ENCODE results near the gene C1QTNF8.

The C1QTNF8 gene

GRCh38 chr16:1108299-1109252, 12.5 kb upstream of the C1QTNF8 start:
- peak; percentile 46 for DNase-seq (ENCODE audit: low spot score)

GRCh38 chr16:1107731-1108130, 11.7 kb upstream of the C1QTNF8 start:
- no peak for DNase-seq (ENCODE audit: low spot score)

- DNase-seq (ENCODE audit: low spot score): no peak
Observed at GRCh38 chr16:1107141-1107540, 11.1 kb upstream of the C1QTNF8 start.

- DNase-seq (ENCODE audit: low spot score): no peak
Observed at GRCh38 chr16:1106659-1107058, 10.6 kb upstream of the C1QTNF8 start.

GRCh38 chr16:1105888-1106620, 10.0 kb upstream of the C1QTNF8 start:
- DNase-seq (ENCODE audit: low spot score): peak; percentile 60

- no peak for DNase-seq (ENCODE audit: low spot score)
Observed at GRCh38 chr16:1103636-1103980, 7.6 kb upstream of the C1QTNF8 start.

GRCh38 chr16:1102921-1103635, 7.0 kb upstream of the C1QTNF8 start:
- DNase-seq (ENCODE audit: low spot score): peak; percentile 34

- no peak for DNase-seq (ENCODE audit: low spot score)
Observed at GRCh38 chr16:1102333-1102700, 6.3 kb upstream of the C1QTNF8 start.

- DNase-seq (ENCODE audit: low spot score): no peak
Observed at GRCh38 chr16:1101573-1102332, 5.7 kb upstream of the C1QTNF8 start.

GRCh38 chr16:1101133-1101532, 5.1 kb upstream of the C1QTNF8 start:
- DNase-seq (ENCODE audit: low spot score): no peak

GRCh38 chr16:1100084-1100800, 4.2 kb upstream of the C1QTNF8 start:
- DNase-seq (ENCODE audit: low spot score): no peak

- no peak for DNase-seq (ENCODE audit: low spot score)
Observed at GRCh38 chr16:1099189-1100083, 3.4 kb upstream of the C1QTNF8 start.

GRCh38 chr16:1098266-1098991, 2.4 kb upstream of the C1QTNF8 start:
- DNase-seq (ENCODE audit: low spot score): no peak

GRCh38 chr16:1097800-1098199, 1.8 kb upstream of the C1QTNF8 start:
- peak; percentile 41 for DNase-seq (ENCODE audit: low spot score)

- DNase-seq (ENCODE audit: low spot score): no peak
Observed at GRCh38 chr16:1097156-1097555, 1.1 kb upstream of the C1QTNF8 start.

- DNase-seq (ENCODE audit: low spot score): no peak
Observed at GRCh38 chr16:1095450-1096168, 435 bp downstream of the C1QTNF8 start.

- DNase-seq (ENCODE audit: low spot score): no peak
Observed at GRCh38 chr16:1094601-1095449, 1.2 kb downstream of the C1QTNF8 start.

- DNase-seq (ENCODE audit: low spot score): no peak
Observed at GRCh38 chr16:1094124-1094479, 1.9 kb downstream of the C1QTNF8 start.

Data from kidney tubule cell (primary cell).